Measurements from ENCODE around the gene DMD. TPM values are rescaled to one million over a fixed set of nuclear protein-coding genes. Genes with fewer than 3 reads are reported as not detected.
"Not testable (repeated sequence)": the region's sequence is repeated elsewhere in the genome, so short reads cannot be mapped to it uniquely, and the experiment has no call there.

DMD gene
- total RNA-seq, 4 donors from 2014 or later, result 18.7 to 69.5 (median 38.5) TPM

GRCh38 chrX:31591355-31591754 is 1620.0 kb downstream of the DMD start:
- H3K27me3 ChIP-seq, result no peaks in the 10 kb centered on the region
- H3K36me3 ChIP-seq, result no peaks in the 10 kb centered on the region
- H3K9me3 ChIP-seq, result no peaks in the 10 kb centered on the region
- DNase-seq (ENCODE audit: low spot score in 2 of 2), result no peak
- TF ChIP-seq POLR2A (IDR thresholded peaks at IDR 0.05), result no peak
- no peak for TF ChIP-seq CTCF (IDR thresholded peaks at IDR 0.05)
- TF ChIP-seq POLR2AphosphoS5 (IDR thresholded peaks at IDR 0.05), result no peak
- TF ChIP-seq EP300 (IDR thresholded peaks at IDR 0.05), result no peak
- no peaks in the 10 kb centered on the region for H3K4me1 ChIP-seq
- H3K27ac ChIP-seq, result no peak overlapping the region
- H3K4me3 ChIP-seq, result no peak overlapping the region
- WGBS, result 57% methylated on average over 2 of the region's 2 CpGs

- WGBS, result 73% methylated on average over 5 of the region's 5 CpGs
- Histone ChIP-seq H3K27me3 (no peaks in the 10 kb centered on the region), H3K36me3 (no peaks in the 10 kb centered on the region), H3K4me3 (no peak overlapping the region), H3K4me1 (no peaks in the 10 kb centered on the region), H3K9me3 (no peaks in the 10 kb centered on the region), H3K27ac (no peak overlapping the region)
- TF ChIP-seq CTCF (IDR thresholded peaks at IDR 0.05) (no peak), POLR2A (IDR thresholded peaks at IDR 0.05) (no peak), POLR2AphosphoS5 (IDR thresholded peaks at IDR 0.05) (no peak), EP300 (IDR thresholded peaks at IDR 0.05) (no peak)
- DNase-seq (ENCODE audit: low spot score in 2 of 2), result no peak
Observed at GRCh38 chrX:31590581-31591114, 1620.7 kb downstream of the DMD start.

GRCh38 chrX:31589503-31589902 is 1621.8 kb downstream of the DMD start:
- no peak for DNase-seq (ENCODE audit: low spot score in 2 of 2)
- Histone ChIP-seq H3K27ac (no peak overlapping the region), H3K4me1 (no peaks in the 10 kb centered on the region), H3K4me3 (no peak overlapping the region), H3K27me3 (no peaks in the 10 kb centered on the region), H3K36me3 (no peaks in the 10 kb centered on the region), H3K9me3 (no peaks in the 10 kb centered on the region)
- WGBS, result 81% methylated on average over 3 of the region's 3 CpGs
- TF ChIP-seq CTCF (IDR thresholded peaks at IDR 0.05), result no peak

GRCh38 chrX:31588355-31588754 is 1623.0 kb downstream of the DMD start:
- no peak for TF ChIP-seq EP300 (IDR thresholded peaks at IDR 0.05)
- no peak for TF ChIP-seq POLR2AphosphoS5 (IDR thresholded peaks at IDR 0.05)
- no peak for TF ChIP-seq POLR2A (IDR thresholded peaks at IDR 0.05)
- TF ChIP-seq CTCF (IDR thresholded peaks at IDR 0.05), result no peak
- Histone ChIP-seq H3K4me1 (no peaks in the 10 kb centered on the region), H3K4me3 (no peak overlapping the region), H3K27me3 (no peaks in the 10 kb centered on the region), H3K36me3 (no peaks in the 10 kb centered on the region), H3K9me3 (no peaks in the 10 kb centered on the region), H3K27ac (no peak overlapping the region)
- 74% methylated on average over 2 of the region's 2 CpGs for WGBS
- no peak for DNase-seq (ENCODE audit: low spot score in 2 of 2)

GRCh38 chrX:31583892-31584291 is 1627.5 kb downstream of the DMD start:
- H3K9me3 ChIP-seq; H3K36me3 ChIP-seq; H3K27ac ChIP-seq; H3K4me1 ChIP-seq; H3K27me3 ChIP-seq; H3K4me3 ChIP-seq; DNase-seq (ENCODE audit: low spot score in 2 of 2): not testable (repeated sequence)
- 91% methylated on average over 3 of the region's 3 CpGs for WGBS

- no peak overlapping the region for H3K4me3 ChIP-seq
- H3K36me3 ChIP-seq, result no peaks in the 10 kb centered on the region
- H3K4me1 ChIP-seq, result no peaks in the 10 kb centered on the region
- no peak overlapping the region for H3K27ac ChIP-seq
- H3K27me3 ChIP-seq, result no peaks in the 10 kb centered on the region
- TF ChIP-seq POLR2A (IDR thresholded peaks at IDR 0.05) (no peak), EP300 (IDR thresholded peaks at IDR 0.05) (no peak), CTCF (IDR thresholded peaks at IDR 0.05) (no peak), POLR2AphosphoS5 (IDR thresholded peaks at IDR 0.05) (no peak)
- 22% methylated on average over 2 of the region's 2 CpGs for WGBS
- no peaks in the 10 kb centered on the region for H3K9me3 ChIP-seq
- no peak for DNase-seq (ENCODE audit: low spot score in 2 of 2)
Observed at GRCh38 chrX:31580726-31581125, 1630.6 kb downstream of the DMD start.
